PFSK-1 (cell line): ENCODE results near the gene MRPL50.

Source experiments
- POLR2AphosphoS5 ChIP-seq: IDR thresholded peaks from 2 replicates; pipeline ENCODE4 v1.6.1; 2012; ENCODE audit warnings: low read depth, mild to moderate bottlenecking, control low read depth, low read length, moderate library complexity
- TAF1 ChIP-seq: IDR thresholded peaks from 2 replicates; pipeline ENCODE4 v1.6.1; 2012; ENCODE audit warnings: low read length, control low read depth, borderline replicate concordance; ENCODE audit not compliant: insufficient read depth
- TF ChIP-seq, protein P1 (sequence below), 2 experiments: IDR thresholded peaks; 2 replicates each; pipeline versions ENCODE4 v1.6.1 to v1.8.0; 2011 to 2012; ENCODE audit warnings: low read depth in 2 of 2, low read length in 2 of 2, control low read depth in 1 of 2, inconsistent platforms in 1 of 2, mild to moderate bottlenecking in 1 of 2, moderate library complexity in 1 of 2; ENCODE audit not compliant: insufficient read depth in 1 of 2

DNA sequence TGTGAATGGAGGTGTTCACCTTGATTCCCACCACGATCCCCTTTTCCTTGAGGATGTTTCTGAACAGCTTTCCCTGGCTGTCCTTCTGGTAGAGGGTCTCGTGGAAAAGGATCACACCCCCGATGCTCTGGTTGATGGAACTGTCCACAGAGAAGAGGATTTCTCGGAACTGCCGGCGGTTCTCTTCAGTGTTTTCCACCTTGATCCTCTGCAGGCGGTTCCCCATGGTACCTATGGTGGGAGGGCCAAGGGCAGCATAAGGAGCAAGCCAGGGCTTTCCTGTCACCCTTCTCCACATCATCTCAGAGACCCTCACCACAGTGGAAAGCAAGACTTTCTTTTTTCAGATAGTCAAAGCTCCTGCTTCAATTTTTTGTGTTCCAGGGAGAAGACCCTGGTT is 31.3 kb upstream of the MRPL50 start:
- TF ChIP-seq POLR2AphosphoS5, result no peak
- TF ChIP-seq, protein P1, sequence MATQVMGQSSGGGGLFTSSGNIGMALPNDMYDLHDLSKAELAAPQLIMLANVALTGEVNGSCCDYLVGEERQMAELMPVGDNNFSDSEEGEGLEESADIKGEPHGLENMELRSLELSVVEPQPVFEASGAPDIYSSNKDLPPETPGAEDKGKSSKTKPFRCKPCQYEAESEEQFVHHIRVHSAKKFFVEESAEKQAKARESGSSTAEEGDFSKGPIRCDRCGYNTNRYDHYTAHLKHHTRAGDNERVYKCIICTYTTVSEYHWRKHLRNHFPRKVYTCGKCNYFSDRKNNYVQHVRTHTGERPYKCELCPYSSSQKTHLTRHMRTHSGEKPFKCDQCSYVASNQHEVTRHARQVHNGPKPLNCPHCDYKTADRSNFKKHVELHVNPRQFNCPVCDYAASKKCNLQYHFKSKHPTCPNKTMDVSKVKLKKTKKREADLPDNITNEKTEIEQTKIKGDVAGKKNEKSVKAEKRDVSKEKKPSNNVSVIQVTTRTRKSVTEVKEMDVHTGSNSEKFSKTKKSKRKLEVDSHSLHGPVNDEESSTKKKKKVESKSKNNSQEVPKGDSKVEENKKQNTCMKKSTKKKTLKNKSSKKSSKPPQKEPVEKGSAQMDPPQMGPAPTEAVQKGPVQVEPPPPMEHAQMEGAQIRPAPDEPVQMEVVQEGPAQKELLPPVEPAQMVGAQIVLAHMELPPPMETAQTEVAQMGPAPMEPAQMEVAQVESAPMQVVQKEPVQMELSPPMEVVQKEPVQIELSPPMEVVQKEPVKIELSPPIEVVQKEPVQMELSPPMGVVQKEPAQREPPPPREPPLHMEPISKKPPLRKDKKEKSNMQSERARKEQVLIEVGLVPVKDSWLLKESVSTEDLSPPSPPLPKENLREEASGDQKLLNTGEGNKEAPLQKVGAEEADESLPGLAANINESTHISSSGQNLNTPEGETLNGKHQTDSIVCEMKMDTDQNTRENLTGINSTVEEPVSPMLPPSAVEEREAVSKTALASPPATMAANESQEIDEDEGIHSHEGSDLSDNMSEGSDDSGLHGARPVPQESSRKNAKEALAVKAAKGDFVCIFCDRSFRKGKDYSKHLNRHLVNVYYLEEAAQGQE (IDR thresholded peaks at IDR 0.05; ENCODE audit: insufficient read depth in 1 of 2, low read depth in 2 of 2, low read length in 2 of 2), result no peak
- no peak for TF ChIP-seq TAF1
